ENCODE data around the gene PTPRK. TPM values are rescaled to one million over a fixed set of nuclear protein-coding genes. Genes with fewer than 3 reads are reported as not detected.

PTPRK gene
- total and polyA plus RNA-seq, 12 donors = 7.5 to 47.7 (median 35.7) TPM

DNA sequence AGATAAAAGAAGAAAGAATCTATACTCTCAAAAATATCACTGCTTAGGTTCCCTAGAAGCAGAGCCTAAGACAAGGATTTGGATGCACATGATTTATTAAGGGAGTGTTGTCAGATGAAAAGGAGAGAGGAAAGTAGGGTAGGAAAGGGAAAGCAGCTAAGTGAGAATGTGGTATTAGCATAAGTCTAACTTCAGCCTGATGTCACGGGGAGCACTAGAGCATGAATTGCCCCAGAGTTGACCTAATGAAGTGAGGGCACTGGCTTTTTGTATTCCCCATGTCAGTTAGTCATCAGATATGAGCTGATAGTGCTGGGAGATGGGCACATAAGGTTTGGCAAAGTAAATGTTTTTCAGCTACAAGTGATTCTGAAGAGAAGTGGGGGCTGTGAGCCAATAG, 490.6 kb downstream of the PTPRK start:
- Histone ChIP-seq H3K27me3 (no peaks in the 10 kb centered on the region), H3K9me3 (no peaks in the 10 kb centered on the region), H3K4me1 (peaks cover 0 to 7% (median 0%) of the 10 kb centered on the region in 9 donors), H3K27ac (no peak overlapping the region), H3K4me3 (no peak overlapping the region), H3K36me3 (peaks cover 0 to 6% (median 0%) of the 10 kb centered on the region in 9 donors)
- DNase-seq = no peak
- intact Hi-C loops (cut with DNase I) = no loop called here
- 97 to 98% methylated on average over 1 of the region's 1 CpG for WGBS, 2 donors
- TF ChIP-seq, protein P1, sequence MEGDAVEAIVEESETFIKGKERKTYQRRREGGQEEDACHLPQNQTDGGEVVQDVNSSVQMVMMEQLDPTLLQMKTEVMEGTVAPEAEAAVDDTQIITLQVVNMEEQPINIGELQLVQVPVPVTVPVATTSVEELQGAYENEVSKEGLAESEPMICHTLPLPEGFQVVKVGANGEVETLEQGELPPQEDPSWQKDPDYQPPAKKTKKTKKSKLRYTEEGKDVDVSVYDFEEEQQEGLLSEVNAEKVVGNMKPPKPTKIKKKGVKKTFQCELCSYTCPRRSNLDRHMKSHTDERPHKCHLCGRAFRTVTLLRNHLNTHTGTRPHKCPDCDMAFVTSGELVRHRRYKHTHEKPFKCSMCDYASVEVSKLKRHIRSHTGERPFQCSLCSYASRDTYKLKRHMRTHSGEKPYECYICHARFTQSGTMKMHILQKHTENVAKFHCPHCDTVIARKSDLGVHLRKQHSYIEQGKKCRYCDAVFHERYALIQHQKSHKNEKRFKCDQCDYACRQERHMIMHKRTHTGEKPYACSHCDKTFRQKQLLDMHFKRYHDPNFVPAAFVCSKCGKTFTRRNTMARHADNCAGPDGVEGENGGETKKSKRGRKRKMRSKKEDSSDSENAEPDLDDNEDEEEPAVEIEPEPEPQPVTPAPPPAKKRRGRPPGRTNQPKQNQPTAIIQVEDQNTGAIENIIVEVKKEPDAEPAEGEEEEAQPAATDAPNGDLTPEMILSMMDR (IDR thresholded peaks at IDR 0.05) = no peak
- no peak for ATAC-seq

DNA sequence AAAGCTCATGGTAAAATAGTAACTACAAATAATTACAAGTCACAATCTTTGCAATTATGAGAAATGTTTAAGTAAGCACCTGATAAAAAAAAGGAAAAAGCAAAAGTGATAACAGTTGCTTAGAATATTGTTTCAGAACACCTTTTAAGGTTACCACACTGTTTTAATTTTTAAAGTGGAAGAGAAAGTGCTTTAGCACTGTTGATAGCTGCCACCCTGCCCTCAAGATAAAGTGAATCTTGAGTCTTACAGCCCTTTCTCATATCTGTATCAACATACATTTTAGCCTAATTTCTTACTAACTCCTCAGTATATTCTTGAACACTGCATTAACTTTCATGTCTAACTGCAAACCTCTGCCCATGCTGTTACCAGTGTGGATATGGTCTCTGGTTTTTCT, 492.2 kb downstream of the PTPRK start:
- no peak overlapping the region for H3K27ac ChIP-seq
- TF ChIP-seq, protein P1 (IDR thresholded peaks at IDR 0.05) = no peak
- no peak overlapping the region for H3K4me3 ChIP-seq
- intact Hi-C loops (cut with DNase I) = no loop called here
- H3K27me3 ChIP-seq = no peaks in the 10 kb centered on the region
- no peak for DNase-seq
- H3K9me3 ChIP-seq = no peaks in the 10 kb centered on the region
- peaks cover 0 to 6% (median 0%) of the 10 kb centered on the region in 9 donors for H3K36me3 ChIP-seq
- peaks cover 0 to 7% (median 0%) of the 10 kb centered on the region in 9 donors for H3K4me1 ChIP-seq
- no peak for ATAC-seq

DNA sequence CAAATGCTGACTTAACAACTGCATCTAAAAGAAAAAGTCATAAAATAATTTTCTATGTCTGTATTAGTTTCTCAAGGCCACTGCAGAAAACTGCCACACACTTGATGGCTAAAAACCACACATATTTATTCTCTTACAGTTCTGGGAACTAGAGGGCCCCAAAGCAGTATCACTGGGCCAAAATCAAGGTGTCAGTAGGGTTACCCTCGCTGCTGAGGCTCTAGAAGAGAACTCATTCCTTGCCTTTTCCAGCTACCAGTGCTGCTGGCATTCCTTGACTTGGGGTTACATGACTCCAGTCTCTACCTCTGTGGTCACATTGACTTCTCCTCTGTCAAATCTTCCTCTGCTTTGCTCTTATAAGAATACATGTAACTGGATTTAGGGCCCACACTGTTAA, 494.9 kb downstream of the PTPRK start:
- no peak overlapping the region for H3K4me3 ChIP-seq
- no peaks in the 10 kb centered on the region for H3K27me3 ChIP-seq
- no peak for ATAC-seq
- no peak overlapping the region for H3K27ac ChIP-seq
- TF ChIP-seq, protein P1 (IDR thresholded peaks at IDR 0.05) = no peak
- H3K4me1 ChIP-seq = peaks cover 0 to 6% (median 0%) of the 10 kb centered on the region in 9 donors
- no peaks in the 10 kb centered on the region for H3K36me3 ChIP-seq
- no peaks in the 10 kb centered on the region for H3K9me3 ChIP-seq
- intact Hi-C loops (cut with DNase I) = no loop called here
- 74 to 76% methylated on average over 1 of the region's 1 CpG for WGBS, 2 donors
- no peak for DNase-seq

DNA sequence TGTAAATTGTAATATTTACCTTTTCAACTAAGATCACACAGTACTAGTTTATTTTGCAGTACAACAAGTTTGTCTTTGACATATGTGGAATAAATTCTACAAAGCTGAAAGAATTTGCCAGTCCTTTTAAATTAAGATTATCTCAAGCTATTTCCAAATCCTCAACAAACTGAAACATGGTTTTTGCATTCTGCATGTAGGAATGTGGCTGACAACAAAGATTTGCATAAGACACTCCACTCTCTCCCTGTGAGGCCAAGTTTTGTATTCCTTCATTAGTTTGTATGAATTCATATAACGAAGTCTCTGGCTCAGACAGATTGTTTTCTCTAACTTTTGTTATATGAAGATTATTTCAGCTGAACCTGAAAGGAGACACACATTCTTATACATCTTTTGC, 495.4 kb downstream of the PTPRK start:
- Histone ChIP-seq H3K9me3 (no peaks in the 10 kb centered on the region), H3K27me3 (no peaks in the 10 kb centered on the region), H3K4me3 (no peak overlapping the region), H3K36me3 (no peaks in the 10 kb centered on the region), H3K27ac (no peak overlapping the region), H3K4me1 (peaks cover 0 to 1% (median 0%) of the 10 kb centered on the region in 9 donors)
- DNase-seq = no peak
- 81 to 93% methylated on average over 1 of the region's 1 CpG for WGBS, 2 donors
- intact Hi-C loops (cut with DNase I) = no loop called here
- TF ChIP-seq, protein P1 (IDR thresholded peaks at IDR 0.05) = no peak
- ATAC-seq = no peak
